Measurements from ENCODE around the gene CSF3R.

GRCh38 chr1:36513676-36514473 is 31.2 kb upstream of the CSF3R start:
- TF ChIP-seq CTCF (IDR thresholded peaks at IDR 0.05; ENCODE audit: low read depth, low read length, poor library complexity, severe bottlenecking) (no peak), EZH2phosphoT487 (IDR thresholded peaks at IDR 0.05; ENCODE audit: borderline replicate concordance, low read length) (no peak)
